GM19372 (cell line): ENCODE measurements around the gene FAM180A.
"Not testable (repeated sequence)": the region's sequence is repeated elsewhere in the genome, so short reads cannot be mapped to it uniquely, and the experiment has no call there.

Experiments used
- ATAC-seq: cut with Tn5 transposase; IDR thresholded peaks from one replicate; pipeline ENCODE4 v1.9.1; 2021; ENCODE audit warnings: mild to moderate bottlenecking, low read depth, moderate library complexity; ENCODE audit not compliant: unreplicated experiment

Gene FAM180A

DNA sequence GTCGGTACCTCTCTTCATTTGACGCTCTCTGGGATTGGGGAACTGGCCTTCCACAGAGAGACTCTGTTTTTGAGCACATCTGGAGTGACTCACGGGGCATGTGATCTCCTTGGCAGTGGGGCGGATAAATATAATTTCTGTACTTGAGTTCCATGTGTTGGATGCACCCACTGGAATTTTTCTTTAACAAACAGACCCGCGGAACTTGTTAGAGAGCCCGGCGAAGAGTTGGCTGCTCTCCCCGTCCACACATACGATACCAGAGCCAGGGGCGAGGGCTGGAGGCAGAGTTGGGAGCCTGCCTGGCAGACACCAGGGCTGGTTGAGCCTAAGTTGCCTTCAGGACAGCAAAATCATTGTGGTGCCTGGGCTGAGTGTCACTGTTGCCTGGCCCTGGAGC lies at the start of gene FAM180A:
TSS of gene FAM180A (minus strand) at position 44 of the 400 bp plus-strand sequence. CDS start 233 bp downstream, outside the sequence.
- no peak for ATAC-seq

GRCh38 chr7:135798095-135798494 lies 49.5 kb upstream of the FAM180A start:
- ATAC-seq: no peak

- no peak for ATAC-seq
Observed at GRCh38 chr7:135795846-135796570, 47.4 kb upstream of the FAM180A start.

- no peak for ATAC-seq
Observed at GRCh38 chr7:135793841-135794240, 45.2 kb upstream of the FAM180A start.

- no peak for ATAC-seq
Observed at GRCh38 chr7:135792866-135793265, 44.3 kb upstream of the FAM180A start.

GRCh38 chr7:135792363-135792668 lies 43.7 kb upstream of the FAM180A start:
- no peak for ATAC-seq

DNA sequence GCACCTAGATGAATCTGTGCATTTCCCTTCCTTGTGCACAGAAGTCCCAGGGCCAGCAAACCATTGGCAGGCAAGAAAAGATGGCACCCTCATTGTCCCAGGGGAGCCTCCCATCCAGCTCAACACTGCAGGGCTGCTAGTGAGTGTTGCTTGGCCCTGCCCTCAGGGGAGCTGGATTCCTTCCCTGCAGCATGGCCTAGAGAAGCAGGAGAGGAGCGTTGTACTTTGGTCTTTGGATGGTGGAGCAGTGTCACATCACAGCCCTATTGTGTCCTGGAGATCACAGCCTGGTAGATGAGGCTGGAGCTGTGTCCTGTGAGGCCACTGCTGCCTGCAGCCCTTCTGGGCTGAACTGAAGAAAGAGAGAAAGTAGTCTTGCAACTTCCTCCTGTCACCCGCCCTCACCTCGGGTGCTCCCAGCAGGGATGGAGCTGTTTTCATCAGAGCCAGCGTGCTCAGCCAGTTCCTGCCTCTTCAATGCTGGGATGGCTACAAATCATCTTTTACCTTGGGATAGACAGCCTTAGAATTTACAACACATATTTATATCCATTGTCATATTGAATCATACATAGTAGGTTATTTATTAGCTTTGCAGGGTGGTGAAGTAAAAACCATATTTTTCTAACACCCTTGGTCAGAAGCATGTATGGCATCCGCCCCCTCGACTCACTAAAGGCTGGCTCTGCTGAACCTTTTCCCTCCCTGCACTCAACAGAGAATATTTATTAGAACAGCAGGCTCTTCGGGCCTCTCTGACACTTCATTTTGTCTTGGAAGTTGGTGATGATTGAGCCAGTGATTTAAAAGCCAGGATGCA lies 43.1 kb upstream of the FAM180A start:
- no peak for ATAC-seq

GRCh38 chr7:135790371-135790977 lies 41.9 kb upstream of the FAM180A start:
- ATAC-seq: no peak

- no peak for ATAC-seq
Observed at GRCh38 chr7:135789956-135790355, 41.3 kb upstream of the FAM180A start.

GRCh38 chr7:135789431-135789830 lies 40.8 kb upstream of the FAM180A start:
- ATAC-seq: no peak

DNA sequence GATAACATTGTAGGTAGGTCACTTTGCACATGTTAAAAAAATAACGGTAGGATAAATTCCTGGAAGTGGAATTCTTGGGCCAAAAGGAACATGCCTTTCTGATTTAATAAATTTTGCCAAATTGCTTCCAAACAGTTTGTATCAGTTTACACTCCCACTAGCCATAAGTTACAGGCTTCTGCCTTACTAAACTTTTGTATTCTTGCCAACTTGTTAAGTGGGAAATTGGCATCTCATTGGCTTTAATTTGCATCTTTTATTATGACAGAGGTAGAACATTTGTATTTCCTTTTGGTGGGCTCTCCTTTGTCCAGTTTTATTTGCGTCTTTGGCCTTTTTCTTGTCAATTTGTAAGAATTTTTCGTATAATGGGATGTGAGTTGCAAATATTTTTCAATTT lies 38.3 kb upstream of the FAM180A start:
- no peak for ATAC-seq

DNA sequence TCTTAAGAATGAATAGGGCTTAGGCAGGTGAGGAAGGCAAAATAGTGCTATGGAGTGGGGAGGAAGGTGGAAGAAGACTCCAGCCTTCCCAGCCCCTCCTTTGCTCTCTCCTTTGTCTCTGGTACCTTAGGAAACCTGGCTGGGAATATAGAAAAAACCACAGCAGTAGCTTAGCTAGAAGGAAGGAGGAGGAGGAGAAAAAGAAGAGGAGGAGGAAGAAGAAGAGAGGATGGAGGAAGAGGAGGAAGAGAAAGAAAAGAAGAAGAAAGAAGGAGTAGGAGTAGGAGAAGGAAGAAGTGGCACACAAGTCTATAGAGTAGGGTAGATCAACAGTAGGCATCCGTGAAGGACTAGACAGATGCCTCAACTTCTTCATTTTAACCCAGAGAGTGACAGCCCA lies 36.5 kb upstream of the FAM180A start:
- ATAC-seq: no peak

DNA sequence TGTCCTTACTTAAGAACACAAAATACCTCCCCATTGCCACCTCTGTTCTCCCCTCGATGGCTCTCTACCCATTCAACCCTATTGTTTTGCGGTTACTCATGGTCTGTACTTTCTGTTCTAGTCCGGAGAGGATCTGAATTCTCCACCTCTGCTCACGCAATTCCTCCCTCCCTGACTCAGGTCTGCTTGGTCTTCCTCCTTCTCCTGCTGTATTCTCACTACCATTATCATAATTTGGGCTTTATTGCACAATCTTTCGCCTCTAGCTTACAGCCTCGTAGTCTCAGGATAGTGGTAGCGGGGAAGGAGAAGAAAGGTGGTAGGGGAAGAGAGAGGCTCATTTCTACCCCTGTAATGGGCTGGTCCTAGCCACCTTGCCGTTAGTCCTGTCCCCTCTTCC lies 35.4 kb upstream of the FAM180A start:
- ATAC-seq: no peak

DNA sequence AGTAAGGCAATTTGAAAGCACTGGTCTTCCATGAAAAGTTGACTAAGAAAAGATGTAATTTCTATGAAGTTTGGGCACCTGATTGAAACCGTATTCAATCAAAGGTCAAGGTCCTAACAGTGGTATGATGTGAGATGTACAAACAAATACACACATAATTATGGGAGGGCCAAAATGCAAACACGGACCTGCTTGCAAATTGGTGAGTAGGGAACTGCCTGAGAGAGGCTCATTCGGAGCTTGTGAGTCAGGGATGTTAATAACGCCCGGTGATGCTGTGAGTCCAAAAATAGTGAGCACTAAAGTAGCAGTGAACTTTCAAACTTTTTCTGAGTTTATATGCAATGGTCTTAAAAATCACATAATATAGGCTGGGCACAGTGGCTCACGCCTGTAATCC lies 34.2 kb upstream of the FAM180A start:
- ATAC-seq: no peak

- no peak for ATAC-seq
Observed at GRCh38 chr7:135782377-135782776, 33.8 kb upstream of the FAM180A start.

- no peak for ATAC-seq
Observed at GRCh38 chr7:135777626-135778398, 29.2 kb upstream of the FAM180A start.

GRCh38 chr7:135775915-135776314 lies 27.3 kb upstream of the FAM180A start:
- not testable (repeated sequence) for ATAC-seq

DNA sequence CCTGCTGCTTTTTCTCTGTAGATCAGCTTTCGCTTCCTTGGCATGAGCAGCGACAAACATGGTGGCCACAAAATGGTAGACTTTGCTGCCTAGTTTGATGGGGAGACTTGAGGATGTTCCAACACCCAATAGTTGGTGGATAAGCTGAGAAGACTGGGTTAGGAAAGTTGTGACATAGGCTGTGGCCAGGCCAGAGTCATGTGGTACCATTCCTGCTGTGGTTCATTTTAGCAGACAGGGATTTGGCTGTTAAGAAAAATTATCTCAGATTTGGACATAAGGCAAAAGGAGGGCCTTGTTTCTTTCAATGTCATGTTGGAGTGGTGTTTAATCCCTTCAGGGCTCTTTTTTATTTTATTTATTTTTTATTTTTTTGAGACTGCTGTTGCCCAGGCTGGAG lies 26.6 kb upstream of the FAM180A start:
- no peak for ATAC-seq

GRCh38 chr7:135774284-135774683 lies 25.7 kb upstream of the FAM180A start:
- no peak for ATAC-seq

GRCh38 chr7:135773464-135773863 lies 24.9 kb upstream of the FAM180A start:
- no peak for ATAC-seq
